Chondrocyte (in vitro differentiated cells): ENCODE results near the gene ARSI. TPM values are rescaled to one million over a fixed set of nuclear protein-coding genes. Genes with fewer than 3 reads are reported as not detected.

Experiments
- DNase-seq: peaks from one replicate; pipeline ENCODE4 v3.0.0; 2021; ENCODE audit warnings: mixed read lengths, low spot score
- H3K27ac Mint-ChIP-seq: one replicate; pipeline ENCODE4 v1.8.0; 2021; ENCODE audit warnings: mild to moderate bottlenecking, moderate library complexity, mixed read lengths; ENCODE audit not compliant: unreplicated experiment
- H3K27me3 Mint-ChIP-seq: 2 replicates; pipeline ENCODE4 v1.8.0; 2021; ENCODE audit warnings: low read depth, mixed read lengths
- H3K36me3 Mint-ChIP-seq: 2 replicates; pipeline ENCODE4 v1.8.0; 2021; ENCODE audit warnings: low read depth, mixed read lengths
- H3K4me1 Mint-ChIP-seq: 2 replicates; pipeline ENCODE4 v1.8.0; 2021; ENCODE audit warnings: low read depth, mild to moderate bottlenecking, mixed read lengths
- H3K4me3 Mint-ChIP-seq: one replicate; pipeline ENCODE4 v1.8.0; 2021; ENCODE audit warnings: mild to moderate bottlenecking, moderate library complexity, mixed read lengths; ENCODE audit not compliant: unreplicated experiment
- H3K9me3 Mint-ChIP-seq: 2 replicates; pipeline ENCODE4 v1.8.0; 2021; ENCODE audit warnings: low read depth, mixed read lengths
- CTCF ChIP-seq: fragments of 200-600 bp; sonication (generic); IDR thresholded peaks from 2 replicates; pipeline ENCODE4 v1.5.0; 2021; ENCODE audit warnings: antibody characterized with exemption, mild to moderate bottlenecking, moderate library complexity
- total RNA-seq: library from RNA; stranded (reverse); gene quantifications from 3 replicates; pipeline ENCODE4 v1.2.1, GENCODE V29; 2021

The ARSI gene
- total RNA-seq, 1 donor from 2014 or later, result 2.4 TPM

DNA sequence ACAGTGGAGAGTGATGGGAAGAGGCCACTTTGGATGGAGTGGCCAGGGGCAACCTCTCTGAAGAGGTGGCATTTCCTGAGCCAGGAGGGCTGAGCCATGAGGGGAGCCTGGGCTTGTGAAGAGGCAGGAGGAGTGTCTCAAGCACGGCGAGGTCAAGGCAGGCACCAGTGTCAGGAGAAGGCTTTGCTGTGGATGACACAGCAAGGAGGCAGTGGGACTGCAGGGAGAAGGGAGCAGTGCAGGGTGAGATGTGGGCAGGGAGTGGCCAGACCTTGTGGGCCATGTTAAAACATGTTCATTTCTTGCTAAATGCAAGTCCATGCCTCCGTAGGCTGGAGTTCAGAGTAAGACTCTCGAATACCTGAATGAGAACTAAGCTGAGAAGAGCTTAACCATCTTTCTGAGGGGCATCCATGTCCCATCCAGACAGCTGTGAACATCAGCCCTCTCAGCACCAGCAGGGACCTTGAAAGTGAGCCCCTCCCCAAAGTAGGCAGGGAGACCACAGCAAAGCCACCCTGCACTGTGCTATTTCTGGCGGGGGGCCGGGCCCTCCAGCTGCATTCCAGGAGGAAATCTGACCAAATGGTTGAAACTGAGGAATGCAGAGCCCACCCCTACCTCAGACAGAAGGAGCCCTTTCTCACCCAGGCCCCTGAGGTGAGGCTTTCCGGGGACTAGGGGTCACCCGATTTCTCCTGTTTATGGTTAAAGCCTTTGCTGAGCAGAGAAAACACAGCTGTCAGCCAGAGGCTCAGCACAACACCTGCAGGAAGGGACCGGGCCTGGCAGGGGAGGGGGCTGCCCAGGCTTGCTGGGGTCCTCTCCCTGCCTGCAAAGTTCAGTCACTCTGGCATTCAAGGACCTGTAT, 16.1 kb upstream of the ARSI start:
- H3K9me3 Mint-ChIP-seq, result no peaks in the 10 kb centered on the region
- DNase-seq, result peak; percentile 60
- H3K4me1 Mint-ChIP-seq, result peaks cover 58% of the 10 kb centered on the region
- H3K4me3 Mint-ChIP-seq, result no peak overlapping the region
- H3K27ac Mint-ChIP-seq, result peak overlapping the region; percentile 68
- no peaks in the 10 kb centered on the region for H3K27me3 Mint-ChIP-seq
- no peak for TF ChIP-seq CTCF
- H3K36me3 Mint-ChIP-seq, result no peaks in the 10 kb centered on the region

- Mint-ChIP-seq H3K27me3 (no peaks in the 10 kb centered on the region), H3K4me3 (no peak overlapping the region), H3K36me3 (no peaks in the 10 kb centered on the region), H3K27ac (peak overlapping the region; percentile 91), H3K4me1 (peaks cover 60% of the 10 kb centered on the region), H3K9me3 (no peaks in the 10 kb centered on the region)
- TF ChIP-seq CTCF, result no peak
- DNase-seq, result peak; percentile 79
These were observed 14.6 kb upstream of the ARSI start for GRCh38 chr5:150317048-150318003.

DNA sequence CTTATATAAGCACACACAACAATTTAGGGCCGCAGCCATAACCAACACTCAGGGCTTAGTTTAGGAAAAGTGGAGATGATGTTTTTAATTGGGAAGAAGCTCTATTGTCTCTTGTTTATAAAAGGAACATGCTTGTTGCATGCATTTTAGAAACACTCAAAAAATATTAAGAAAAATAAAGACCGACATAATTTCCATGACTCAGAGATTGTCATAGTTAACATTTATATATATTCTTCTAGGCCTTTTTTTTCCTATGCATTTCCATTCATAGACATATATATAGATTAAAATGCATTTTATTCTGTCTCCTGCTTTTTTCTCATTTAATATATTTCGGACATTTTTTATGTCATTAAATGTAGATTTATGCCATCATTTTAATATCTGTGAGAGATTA, 13.6 kb upstream of the ARSI start:
- Mint-ChIP-seq H3K4me1 (peaks cover 55% of the 10 kb centered on the region), H3K27ac (peak overlapping the region; percentile 91), H3K9me3 (no peaks in the 10 kb centered on the region), H3K27me3 (no peaks in the 10 kb centered on the region), H3K4me3 (no peak overlapping the region), H3K36me3 (no peaks in the 10 kb centered on the region)
- TF ChIP-seq CTCF, result no peak
- no peak for DNase-seq

GRCh38 chr5:150315245-150315644, 12.5 kb upstream of the ARSI start:
- Mint-ChIP-seq H3K9me3 (no peaks in the 10 kb centered on the region), H3K36me3 (no peaks in the 10 kb centered on the region), H3K4me3 (no peak overlapping the region), H3K27me3 (no peaks in the 10 kb centered on the region), H3K4me1 (peaks cover 51% of the 10 kb centered on the region), H3K27ac (no peak overlapping the region)
- no peak for DNase-seq
- no peak for TF ChIP-seq CTCF
